ENCODE measurements around the gene OTUB2. TPM values are rescaled to one million over a fixed set of nuclear protein-coding genes. Genes with fewer than 3 reads are reported as not detected.
A peak's percentile ranks its signal among the peaks of the same experiment; 100 is the strongest.

Gene OTUB2
- total and polyA plus RNA-seq, 5 donors from 2014 or later, result 0.25 to 0.46 (median 0.37) TPM; not detected in 1

GRCh38 chr14:94074534-94074933 lies 48.4 kb downstream of the OTUB2 start:
- peaks cover 28 to 31% of the 10 kb centered on the region in 2 experiments for H3K9me3 ChIP-seq (ENCODE audit: control insufficient read depth in 2 of 2, low read length in 2 of 2)
- Mint-ChIP-seq H3K36me3 (peaks cover 63% of the 10 kb centered on the region), H3K4me1 (peaks cover 51 to 81% (median 57%) of the 10 kb centered on the region in 4 donors), H3K4me3 (peak overlapping the region; percentile 52 to 91 (median 80)), H3K9me3 (peaks cover 5 to 29% (median 16%) of the 10 kb centered on the region in 7 donors), H3K27me3 (no peaks in the 10 kb centered on the region), H3K27ac (peak overlapping the region in 2 of 3 donors; percentile 16 to 57)
- no peaks in the 10 kb centered on the region for H3K27me3 ChIP-seq (ENCODE audit: control insufficient read depth, insufficient read depth, low read length)
- peak overlapping the region; percentile 64 for H3K4me3 ChIP-seq (ENCODE audit: low read depth, low read length)
- no peak overlapping the region for H3K27ac ChIP-seq (ENCODE audit: insufficient read depth, low read length, poor library complexity, severe bottlenecking)
- peaks cover 26% of the 10 kb centered on the region for H3K4me1 ChIP-seq (ENCODE audit: control insufficient read depth, insufficient read depth, low read length, poor library complexity, severe bottlenecking)
- DNase-seq (no peak), ATAC-seq (ENCODE audit: low read depth in 2 of 2) (no peak)
- peaks cover 59% of the 10 kb centered on the region for H3K36me3 ChIP-seq (ENCODE audit: control insufficient read depth, insufficient read depth, low read length)

- Histone ChIP-seq H3K27ac (ENCODE audit: insufficient read depth, low read length, poor library complexity, severe bottlenecking) (no peak overlapping the region), H3K36me3 (ENCODE audit: control insufficient read depth, insufficient read depth, low read length) (peaks cover 56% of the 10 kb centered on the region), H3K9me3 (ENCODE audit: control insufficient read depth in 2 of 2, low read length in 2 of 2) (peaks cover 23 to 27% of the 10 kb centered on the region in 2 experiments), H3K27me3 (ENCODE audit: control insufficient read depth, insufficient read depth, low read length) (no peaks in the 10 kb centered on the region), H3K4me1 (ENCODE audit: control insufficient read depth, insufficient read depth, low read length, poor library complexity, severe bottlenecking) (peaks cover 31% of the 10 kb centered on the region), H3K4me3 (ENCODE audit: low read depth, low read length) (peak overlapping the region; percentile 64)
- H3K9me3 Mint-ChIP-seq, result peaks cover 5 to 29% (median 15%) of the 10 kb centered on the region in 7 donors
- peak overlapping the region; percentile 66 to 100 (median 88) for H3K4me3 Mint-ChIP-seq
- peaks cover 64% of the 10 kb centered on the region for H3K36me3 Mint-ChIP-seq
- H3K27me3 Mint-ChIP-seq, result no peaks in the 10 kb centered on the region
- peaks cover 47 to 80% (median 57%) of the 10 kb centered on the region in 4 donors for H3K4me1 Mint-ChIP-seq
- DNase-seq (no peak), ATAC-seq (ENCODE audit: low read depth in 2 of 2) (no peak)
- H3K27ac Mint-ChIP-seq, result no peak overlapping the region
These were observed 48.9 kb downstream of the OTUB2 start for GRCh38 chr14:94075008-94075407.

- H3K9me3 ChIP-seq (ENCODE audit: control insufficient read depth in 2 of 2, low read length in 2 of 2), result peaks cover 20 to 23% of the 10 kb centered on the region in 2 experiments
- DNase-seq (no peak), ATAC-seq (ENCODE audit: low read depth in 2 of 2) (no peak)
- H3K4me3 Mint-ChIP-seq, result peak overlapping the region; percentile 95 to 100 (median 98)
- peaks cover 43 to 71% (median 53%) of the 10 kb centered on the region in 4 donors for H3K4me1 Mint-ChIP-seq
- peaks cover 32% of the 10 kb centered on the region for H3K4me1 ChIP-seq (ENCODE audit: control insufficient read depth, insufficient read depth, low read length, poor library complexity, severe bottlenecking)
- peaks cover 50% of the 10 kb centered on the region for H3K36me3 ChIP-seq (ENCODE audit: control insufficient read depth, insufficient read depth, low read length)
- H3K4me3 ChIP-seq (ENCODE audit: low read depth, low read length), result peak overlapping the region; percentile 96
- H3K9me3 Mint-ChIP-seq, result peaks cover under 1 to 17% (median 9%) of the 10 kb centered on the region in 7 donors
- H3K27ac ChIP-seq (ENCODE audit: insufficient read depth, low read length, poor library complexity, severe bottlenecking), result no peak overlapping the region
- peaks cover 6% of the 10 kb centered on the region for H3K27me3 Mint-ChIP-seq
- peaks cover 47% of the 10 kb centered on the region for H3K36me3 Mint-ChIP-seq
- peak overlapping the region in 1 of 3 donors; percentile 99 for H3K27ac Mint-ChIP-seq
- H3K27me3 ChIP-seq (ENCODE audit: control insufficient read depth, insufficient read depth, low read length), result no peaks in the 10 kb centered on the region
These were observed 51.1 kb downstream of the OTUB2 start for GRCh38 chr14:94077111-94077821.

GRCh38 chr14:94077823-94078222 lies 51.7 kb downstream of the OTUB2 start:
- H3K4me3 Mint-ChIP-seq, result peak overlapping the region; percentile 95 to 100 (median 98)
- Histone ChIP-seq H3K9me3 (ENCODE audit: control insufficient read depth in 2 of 2, low read length in 2 of 2) (peaks cover 20 to 23% of the 10 kb centered on the region in 2 experiments), H3K27me3 (ENCODE audit: control insufficient read depth, insufficient read depth, low read length) (no peaks in the 10 kb centered on the region), H3K36me3 (ENCODE audit: control insufficient read depth, insufficient read depth, low read length) (peaks cover 46% of the 10 kb centered on the region), H3K4me3 (ENCODE audit: low read depth, low read length) (peak overlapping the region; percentile 96), H3K27ac (ENCODE audit: insufficient read depth, low read length, poor library complexity, severe bottlenecking) (no peak overlapping the region), H3K4me1 (ENCODE audit: control insufficient read depth, insufficient read depth, low read length, poor library complexity, severe bottlenecking) (peaks cover 32% of the 10 kb centered on the region)
- H3K27me3 Mint-ChIP-seq, result peaks cover 6% of the 10 kb centered on the region
- peak overlapping the region in 1 of 3 donors; percentile 99 for H3K27ac Mint-ChIP-seq
- DNase-seq (no peak), ATAC-seq (ENCODE audit: low read depth in 2 of 2) (no peak)
- peaks cover 45% of the 10 kb centered on the region for H3K36me3 Mint-ChIP-seq
- H3K9me3 Mint-ChIP-seq, result peaks cover 0 to 15% (median 7%) of the 10 kb centered on the region in 7 donors
- H3K4me1 Mint-ChIP-seq, result peaks cover 44 to 68% (median 54%) of the 10 kb centered on the region in 4 donors

GRCh38 chr14:94079891-94080620 lies 53.9 kb downstream of the OTUB2 start:
- Histone ChIP-seq H3K36me3 (ENCODE audit: control insufficient read depth, insufficient read depth, low read length) (peaks cover 37% of the 10 kb centered on the region), H3K27me3 (ENCODE audit: control insufficient read depth, insufficient read depth, low read length) (no peaks in the 10 kb centered on the region), H3K9me3 (ENCODE audit: control insufficient read depth in 2 of 2, low read length in 2 of 2) (peaks cover 6 to 11% of the 10 kb centered on the region in 2 experiments), H3K4me1 (ENCODE audit: control insufficient read depth, insufficient read depth, low read length, poor library complexity, severe bottlenecking) (peaks cover 32% of the 10 kb centered on the region), H3K27ac (ENCODE audit: insufficient read depth, low read length, poor library complexity, severe bottlenecking) (peak overlapping the region; percentile 93), H3K4me3 (ENCODE audit: low read depth, low read length) (peak overlapping the region; percentile 96)
- H3K27ac Mint-ChIP-seq, result peak overlapping the region; percentile 97 to 100 (median 99)
- H3K27me3 Mint-ChIP-seq, result peaks cover 6% of the 10 kb centered on the region
- DNase-seq (peak in 2 of 3 donors; percentile 22 to 45), ATAC-seq (ENCODE audit: low read depth in 2 of 2) (no peak)
- H3K4me1 Mint-ChIP-seq, result peaks cover 38 to 58% (median 49%) of the 10 kb centered on the region in 4 donors
- H3K4me3 Mint-ChIP-seq, result peak overlapping the region; percentile 95 to 100 (median 98)
- H3K9me3 Mint-ChIP-seq, result peaks cover 0 to 9% (median 4%) of the 10 kb centered on the region in 7 donors
- H3K36me3 Mint-ChIP-seq, result peaks cover 33% of the 10 kb centered on the region

GRCh38 chr14:94080621-94081385 lies 54.7 kb downstream of the OTUB2 start, which contains the start of the genes DDX24 and IFI27L1:
Gene DDX24 (minus strand): TSS chr14:94081202. CDS start chr14:94079742, 1,460 bp downstream.
Gene IFI27L1 (plus strand): TSS chr14:94081310. CDS start chr14:94096938, 15,628 bp downstream.
- Mint-ChIP-seq H3K27me3 (peaks cover 6% of the 10 kb centered on the region), H3K4me3 (peak within 1 kb of the TSS; percentile 95 to 100 (median 98)), H3K27ac (peak within 1 kb of the TSS; percentile 97 to 100 (median 99)), H3K36me3 (peaks cover 26% of the 10 kb centered on the region), H3K4me1 (peaks cover 31 to 51% (median 43%) of the 10 kb centered on the region in 4 donors), H3K9me3 (peaks cover 0 to 5% (median 0%) of the 10 kb centered on the region in 7 donors)
- Histone ChIP-seq H3K4me3 (ENCODE audit: low read depth, low read length) (peak within 1 kb of the TSS; percentile 96), H3K27me3 (ENCODE audit: control insufficient read depth, insufficient read depth, low read length) (no peaks in the 10 kb centered on the region), H3K36me3 (ENCODE audit: control insufficient read depth, insufficient read depth, low read length) (peaks cover 30% of the 10 kb centered on the region), H3K9me3 (ENCODE audit: control insufficient read depth in 2 of 2, low read length in 2 of 2) (peaks cover 0 to 3% of the 10 kb centered on the region in 2 experiments), H3K4me1 (ENCODE audit: control insufficient read depth, insufficient read depth, low read length, poor library complexity, severe bottlenecking) (peaks cover 32% of the 10 kb centered on the region), H3K27ac (ENCODE audit: insufficient read depth, low read length, poor library complexity, severe bottlenecking) (peak within 1 kb of the TSS; percentile 93)
- ATAC-seq (ENCODE audit: low read depth in 2 of 2), result peak; percentile 99
- DNase-seq, result peak; percentile 95 to 98 (median 97)

GRCh38 chr14:94081386-94081820 lies 55.3 kb downstream of the OTUB2 start:
- Histone ChIP-seq H3K9me3 (ENCODE audit: control insufficient read depth in 2 of 2, low read length in 2 of 2) (no peaks in the 10 kb centered on the region), H3K27me3 (ENCODE audit: control insufficient read depth, insufficient read depth, low read length) (no peaks in the 10 kb centered on the region), H3K4me1 (ENCODE audit: control insufficient read depth, insufficient read depth, low read length, poor library complexity, severe bottlenecking) (peaks cover 32% of the 10 kb centered on the region), H3K36me3 (ENCODE audit: control insufficient read depth, insufficient read depth, low read length) (peaks cover 24% of the 10 kb centered on the region), H3K4me3 (ENCODE audit: low read depth, low read length) (peak overlapping the region; percentile 94), H3K27ac (ENCODE audit: insufficient read depth, low read length, poor library complexity, severe bottlenecking) (peak overlapping the region; percentile 93)
- Mint-ChIP-seq H3K27ac (peak overlapping the region; percentile 97 to 100 (median 99)), H3K4me1 (peaks cover 31 to 46% (median 40%) of the 10 kb centered on the region in 4 donors), H3K4me3 (peak overlapping the region; percentile 95 to 100 (median 98)), H3K9me3 (peaks cover 0 to 2% (median 0%) of the 10 kb centered on the region in 7 donors), H3K36me3 (peaks cover 22% of the 10 kb centered on the region), H3K27me3 (peaks cover 6% of the 10 kb centered on the region)
- no peak for DNase-seq
- no peak for ATAC-seq (ENCODE audit: low read depth in 2 of 2)
